Liver (tissue), 3 donors: ENCODE data around the gene C8B.

Experiments used
- CTCF ChIP-seq: fragments of 150-350 bp; IDR thresholded peaks from 2 replicates; pipeline ENCODE4 v1.5.1; 2017; ENCODE audit warnings: improper control_type of control experiment, low read depth, low read length; ENCODE audit not compliant: missing input control
- EGR1 ChIP-seq, 2 donors: IDR thresholded peaks; 2 replicates each; pipeline ENCODE4 v1.6.1; 2016 to 2018; ENCODE audit warnings: antibody characterized with exemption in 2 of 2, low read depth in 2 of 2
- GABPA ChIP-seq, 2 donors: IDR thresholded peaks in 1 of 2; conservative IDR thresholded peaks in 1 of 2; 2 replicates each; pipeline ENCODE4 v1.6.1; 2016; ENCODE audit warnings: antibody characterized with exemption in 2 of 2, mild to moderate bottlenecking in 1 of 2, moderate library complexity in 1 of 2
- RAD21 ChIP-seq, 2 donors: IDR thresholded peaks; 2 replicates each; pipeline ENCODE4 v1.6.1; 2016; ENCODE audit warnings: antibody characterized with exemption in 2 of 2, mild to moderate bottlenecking in 2 of 2
- REST ChIP-seq: IDR thresholded peaks from 2 replicates; pipeline ENCODE4 v1.6.1; 2016; ENCODE audit warnings: antibody characterized with exemption, mild to moderate bottlenecking
- TAF1 ChIP-seq: conservative IDR thresholded peaks from 2 replicates; pipeline ENCODE4 v1.6.1; 2016; ENCODE audit warnings: antibody characterized with exemption, mild to moderate bottlenecking
- ZBTB33 ChIP-seq: IDR thresholded peaks from 2 replicates; pipeline ENCODE4 v1.6.1; 2016; ENCODE audit warnings: antibody characterized with exemption
- TF ChIP-seq, protein P1 (sequence below): IDR thresholded peaks from 2 replicates; pipeline ENCODE4 v1.6.1; 2016; ENCODE audit warnings: antibody characterized with exemption
- donor health status: healthy.
- donor health status: healthy.

- TF ChIP-seq ZBTB33 (no peak), CTCF (no peak), EGR1 (IDR thresholded peaks at IDR 0.05; ENCODE audit: low read depth in 2 of 2) (no peak), RAD21 (IDR thresholded peaks at IDR 0.05) (no peak), TAF1 (no peak), GABPA (IDR thresholded peaks at IDR 0.05 in 1 of 2, conservative IDR thresholded peaks at IDR 0.05 in 1 of 2) (no peak), REST (no peak)
- TF ChIP-seq, protein P1, sequence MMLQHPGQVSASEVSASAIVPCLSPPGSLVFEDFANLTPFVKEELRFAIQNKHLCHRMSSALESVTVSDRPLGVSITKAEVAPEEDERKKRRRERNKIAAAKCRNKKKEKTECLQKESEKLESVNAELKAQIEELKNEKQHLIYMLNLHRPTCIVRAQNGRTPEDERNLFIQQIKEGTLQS: no peak
These were observed 85.0 kb downstream of the C8B start for GRCh38 chr1:56880774-56881173.
